GM12878 (cell line): ENCODE measurements around the gene SIGLEC11. TPM values are rescaled to one million over a fixed set of nuclear protein-coding genes. Genes with fewer than 3 reads are reported as not detected.

Experiments used
- ATAC-seq: fragments of 200-7000 bp; cut with Tn5 transposase; 3 replicates; pipeline ENCODE4 v1.9.1; 2020; ENCODE audit warnings: mild to moderate bottlenecking, moderate library complexity
- BruUV-seq: library from RNA; stranded (reverse); fragments of 400-500 nt; replicated peaks from 2 replicates; lab custom pipeline; 2021; lab: Mats Ljungman, UMichigan
- CTCF ChIA-PET: fragments of 300-600 bp; sonication (Branson Sonifier 250); formaldehyde crosslinking; extraction: SDS; loops from one replicate; lab custom pipeline; 2021; ENCODE audit warnings: inconsistent platforms; lab: Yijun Ruan, JAX
- POLR2A ChIA-PET: fragments of 350-600 bp; formaldehyde crosslinking; extraction: SDS; loops from one replicate; lab custom pipeline; 2021; ENCODE audit warnings: inconsistent platforms; lab: Charles Lee
- RAD21 ChIA-PET: fragments of 300-600 bp; sonication (Branson Sonifier 250); formaldehyde crosslinking; loops from one replicate; lab custom pipeline; 2023; ENCODE audit warnings: antibody characterized with exemption; ENCODE audit not compliant: unreplicated experiment; lab: Charles Lee
- SMC1A ChIA-PET: fragments of 300-600 bp; sonication (Branson Sonifier 250); formaldehyde crosslinking; loops from one replicate; lab custom pipeline; 2023; ENCODE audit not compliant: unreplicated experiment, uncharacterized antibody; lab: Charles Lee
- DNase-seq: peaks from one replicate; pipeline ENCODE4 v3.0.0-alpha.2; 2011; ENCODE audit warnings: low read depth, low spot score
- FAIRE-seq: peaks from 3 replicates; lab custom pipeline; 2011; peaks lifted over from hg19 to GRCh38; lab: Jason Lieb, UNC
- H2AFZ ChIP-seq: 2 replicates; pipeline ENCODE4 v1.6.0; 2011; ENCODE audit warnings: low read depth, low read length, control low read depth; ENCODE audit not compliant: control insufficient read depth
- H3K27ac ChIP-seq: 2 replicates; pipeline ENCODE4 v1.5.1; 2011; ENCODE audit warnings: control low read depth; ENCODE audit not compliant: control insufficient read depth, insufficient read depth
- H3K27me3 ChIP-seq, 2 experiments: replicated peaks in 1 of 2; 2 replicates each; pipeline versions ENCODE4 v1.6.0 to v1.6.1; 2011; ENCODE audit warnings: low read length in 1 of 2; ENCODE audit not compliant: control insufficient read depth in 2 of 2, insufficient read depth in 2 of 2
- H3K36me3 ChIP-seq, 2 experiments: 2 replicates each; pipeline ENCODE4 v1.5.1; 2011; ENCODE audit warnings: low read length in 1 of 2; ENCODE audit not compliant: control insufficient read depth in 2 of 2, insufficient read depth in 2 of 2
- H3K4me1 ChIP-seq: 2 replicates; pipeline ENCODE4 v1.6.1; 2011; ENCODE audit warnings: mild to moderate bottlenecking, low read length, moderate library complexity, mixed read lengths; ENCODE audit not compliant: control insufficient read depth, insufficient read depth
- H3K4me2 ChIP-seq: 2 replicates; pipeline ENCODE4 v1.6.0; 2011; ENCODE audit warnings: control low read depth; ENCODE audit not compliant: control insufficient read depth, insufficient read depth
- H3K4me3 ChIP-seq: fragments of 200-600 bp; sonication (generic); 2 replicates; pipeline ENCODE4 v1.5.1; 2016
- H3K79me2 ChIP-seq: 2 replicates; pipeline ENCODE4 v1.6.0; 2011; ENCODE audit warnings: low read length; ENCODE audit not compliant: control insufficient read depth, insufficient read depth
- H3K9ac ChIP-seq: 2 replicates; pipeline ENCODE4 v1.8.0; 2011; ENCODE audit warnings: low read length, control low read depth, mixed read lengths; ENCODE audit not compliant: control insufficient read depth, insufficient read depth
- H3K9me3 ChIP-seq: replicated peaks from 3 replicates; pipeline ENCODE4 v1.5.1; 2011; ENCODE audit warnings: mild to moderate bottlenecking, low read length; ENCODE audit not compliant: control insufficient read depth, insufficient read depth
- H4K20me1 ChIP-seq: 2 replicates; pipeline ENCODE4 v1.6.0; 2011; ENCODE audit not compliant: control insufficient read depth, insufficient read depth
- ATF2 ChIP-seq: IDR thresholded peaks from 2 replicates; pipeline ENCODE4 v1.6.1; 2012; ENCODE audit warnings: low read length, inconsistent platforms
- BACH1 ChIP-seq: fragments of 450-650 bp; IDR thresholded peaks from 2 replicates; pipeline ENCODE4 v1.6.1; 2017; ENCODE audit warnings: mild to moderate bottlenecking, borderline replicate concordance
- E2F4 ChIP-seq: IDR thresholded peaks from 2 replicates; pipeline ENCODE4 v1.6.1; 2012; ENCODE audit warnings: low read depth, low read length, improper control_type of control experiment
- FOS ChIP-seq: IDR thresholded peaks from 3 replicates; pipeline ENCODE4 v1.6.1; 2011; ENCODE audit warnings: borderline replicate concordance; ENCODE audit not compliant: insufficient read length; ENCODE audit errors: extremely low read depth
- MEF2B ChIP-seq: fragments of 450-650 bp; IDR thresholded peaks from 2 replicates; pipeline ENCODE4 v1.6.1; 2018; ENCODE audit warnings: mild to moderate bottlenecking, moderate library complexity; ENCODE audit not compliant: partially characterized antibody, poor library complexity, severe bottlenecking
- MTA2 ChIP-seq: fragments of 450-650 bp; IDR thresholded peaks from 2 replicates; pipeline ENCODE4 v1.6.1; 2016; ENCODE audit warnings: low read depth, mild to moderate bottlenecking, moderate library complexity
- NFYB ChIP-seq: IDR thresholded peaks from 2 replicates; pipeline ENCODE4 v1.6.1; 2011; ENCODE audit warnings: low read depth, mild to moderate bottlenecking, low read length, improper control_type of control experiment, moderate library complexity; ENCODE audit not compliant: insufficient read depth
- POLR2AphosphoS5 ChIP-seq: IDR thresholded peaks from 2 replicates; pipeline ENCODE4 v1.6.1; 2011; ENCODE audit warnings: mild to moderate bottlenecking, low read length, inconsistent platforms
- RELA ChIP-seq: fragments of 450-650 bp; IDR thresholded peaks from 2 replicates; pipeline ENCODE4 v1.8.0; 2014; ENCODE audit warnings: borderline replicate concordance; ENCODE audit not compliant: partially characterized antibody
- SREBF1 ChIP-seq: IDR thresholded peaks from 2 replicates; pipeline ENCODE4 v1.6.1; 2012; ENCODE audit warnings: mild to moderate bottlenecking, low read length
- ZBTB11 ChIP-seq: fragments of 450-650 bp; formaldehyde crosslinking; IDR thresholded peaks from 2 replicates; pipeline ENCODE4 v1.5.0; 2022; ENCODE audit warnings: mild to moderate bottlenecking, missing genetic modification characterization
- ZBTB33 ChIP-seq: fragments of 450-650 bp; IDR thresholded peaks from 2 replicates; pipeline ENCODE4 v1.6.1; 2017; ENCODE audit warnings: mild to moderate bottlenecking
- ZNF207 ChIP-seq: fragments of 450-650 bp; IDR thresholded peaks from 2 replicates; pipeline ENCODE4 v1.6.1; 2014; ENCODE audit warnings: antibody characterized with exemption, mild to moderate bottlenecking, borderline replicate concordance
- WGBS: methylation state at CpG from one replicate; pipeline ENCODE4 v1.1.6; 2016; ENCODE audit warnings: low lambda C conversion rate; ENCODE audit not compliant: insufficient replicate concordance, insufficient coverage; ENCODE audit errors: missing lambda C conversion rate; 5-methylcytosine and 5-hydroxymethylcytosine counted together
- in situ Hi-C: fragments of 300-500 bp; cut with MboI; formaldehyde crosslinking; loops from 9 replicates; pipeline ENCODE4 v1.14.3; 2018; ENCODE audit warnings: mixed read lengths
- intact Hi-C: fragments of 100-400 bp; cut with micrococcal nuclease; formaldehyde crosslinking; loops from one replicate; pipeline ENCODE4 v1.14.2; 2022; ENCODE audit not compliant: unreplicated experiment
- polyA plus RNA-seq, 11 experiments: library from polyadenylated mRNA; depleted of rRNA in 4 of 11; unstranded in 6 of 11; stranded (reverse) in 5 of 11; fragments of >200 nt; fragmentation: Nextera tagmentation in 4 of 11; fragmentation: Illumina TruSeq in 1 of 11; extraction: Ambion mirVana in 4 of 11; extraction: Trizol in 1 of 11; gene quantifications; 1 replicate in 1 of 11; 2 replicates in 10 of 11; pipeline versions ENCODE4 v1.2.1 to v1.2.3, GENCODE V29; 2011 to 2016; ENCODE audit warnings: inconsistent platforms in 2 of 11, missing spikeins in 2 of 11, low read depth in 1 of 11
- total RNA-seq, 4 experiments: library from RNA; depleted of rRNA in 3 of 4; stranded (reverse); fragments of >200 nt in 3 of 4; fragmentation: Illumina TruSeq in 1 of 4; extraction: Trizol in 1 of 4; gene quantifications; 2 replicates each; pipeline versions ENCODE4 v1.2.1 to v1.2.3, GENCODE V29; 2013 to 2021

Gene SIGLEC11
- total and polyA plus RNA-seq, 10 of the 15 experiments (the other 5 are each of a cell fraction or from before 2014, with no cell fraction given), result not detected

GRCh38 chr19:49911381-49912145 lies 49.4 kb downstream of the SIGLEC11 start:
- peaks cover 65% of the 10 kb centered on the region for H3K79me2 ChIP-seq
- POLR2A ChIA-PET, result interaction anchor here (0.6 to 6.6 kb wide), 21 partner anchors 8 to 891 kb away, joined by 3 to 116 read pairs (median 4); partner anchors contain the start of genes AKT1S1, ATF5, IL4I1 and NUP62
- CTCF ChIA-PET, result interaction anchor here (0.6 to 9.0 kb wide), 10 partner anchors 9 to 152 kb away, joined by 3 to 71 read pairs (median 4); partner anchors contain the start of genes ATF5, IL4I1 and NUP62
- H3K36me3 ChIP-seq, result peaks cover 36 to 40% of the 10 kb centered on the region in 2 experiments
- WGBS, result 9% methylated on average over 9 of the region's 9 CpGs
- intact Hi-C loops (loop anchor here (1.0 kb wide), 1 partner anchor 14 kb away; no protein-coding TSS in a partner anchor), in situ Hi-C loops (no loop called here)
- DNase-seq (peak; percentile 83), FAIRE-seq (peak; percentile 92), ATAC-seq (peak; percentile 86)
- SMC1A ChIA-PET, result interaction anchor here (0.7 to 8.8 kb wide), 13 partner anchors 9 to 433 kb away, joined by 3 to 110 read pairs (median 4); partner anchors contain the start of genes AKT1S1, ATF5, IL4I1 and NUP62
- H2AFZ ChIP-seq, result no peak overlapping the region; the same call in 1 of the 2 replicates
- peak overlapping the region; percentile 76 for H3K27ac ChIP-seq
- H4K20me1 ChIP-seq, result peaks cover 3% of the 10 kb centered on the region; the same call in 1 of the 2 replicates
- H3K4me1 ChIP-seq, result peaks cover 61% of the 10 kb centered on the region
- BruUV-seq, result TSS peak; percentile 96
- no peaks in the 10 kb centered on the region for H3K27me3 ChIP-seq
- peak overlapping the region; percentile 49; the same call in 1 of the 2 replicates for H3K4me3 ChIP-seq
- RAD21 ChIA-PET, result interaction anchor here (0.6 to 4.9 kb wide), 17 partner anchors 11 to 1590 kb away, joined by 3 to 40 read pairs (median 5); partner anchors contain the start of genes AKT1S1, ATF5, IL4I1 and NUP62
- peak overlapping the region; percentile 44 for H3K9ac ChIP-seq
- no peaks in the 10 kb centered on the region; the same call in 2 of the 3 replicates for H3K9me3 ChIP-seq
- H3K4me2 ChIP-seq, result peak overlapping the region; percentile 66
- TF ChIP-seq SREBF1 (no peak), FOS (no peak), MTA2 (peak; percentile 50; the same call in 1 of the 2 replicates), ZBTB33 (no peak), BACH1 (no peak), E2F4 (no peak), POLR2AphosphoS5 (peak; percentile 75), RELA (peak; percentile 90), NFYB (peak; percentile 9; the same call in 1 of the 2 replicates), MEF2B (peak; percentile 14), ZBTB11 (CRISPR knock-in tag) (no peak), ATF2 (no peak; the same call in 1 of the 2 replicates), ZNF207 (no peak)
